ENCODE measurements around the gene SARS1. TPM values are rescaled to one million over a fixed set of nuclear protein-coding genes. Genes with fewer than 3 reads are reported as not detected.

SARS1 gene
- total and polyA plus RNA-seq, 2 of the 13 experiments (the other 11 are each of a cell fraction or from before 2014, with no cell fraction given): 103 to 134 TPM

- TF ChIP-seq ZNF281 (CRISPR knock-in tag; IDR thresholded peaks at IDR 0.05; ENCODE audit: borderline replicate concordance) (peak; percentile 98), ZFP82 (CRISPR knock-in tag; IDR thresholded peaks at IDR 0.05; ENCODE audit: borderline replicate concordance) (no peak), SP2 (CRISPR knock-in tag; IDR thresholded peaks at IDR 0.05) (no peak), ZNF441 (CRISPR knock-in tag; IDR thresholded peaks at IDR 0.05; ENCODE audit: borderline replicate concordance) (no peak), GPBP1L1 (CRISPR knock-in tag; IDR thresholded peaks at IDR 0.05) (no peak), SMARCE1 (IDR thresholded peaks at IDR 0.05; ENCODE audit: borderline replicate concordance) (no peak), KDM2A (CRISPR knock-in tag; IDR thresholded peaks at IDR 0.05; ENCODE audit: borderline replicate concordance, low read depth) (peak; percentile 70; the same call in 1 of the 2 replicates), DMTF1 (CRISPR knock-in tag; IDR thresholded peaks at IDR 0.05) (no peak), GTF2F1 (IDR thresholded peaks at IDR 0.05; ENCODE audit: low read length) (no peak), XRCC5 (optimal IDR thresholded peaks at IDR 0.05; ENCODE audit: low read length) (peak; percentile 64), ZBTB7A (CRISPR knock-in tag; IDR thresholded peaks at IDR 0.05) (peak; percentile 63; the same call in 1 of the 2 replicates), HMGA1 (CRISPR knock-in tag; conservative IDR thresholded peaks at IDR 0.05) (no peak), JUNB (CRISPR knock-in tag; IDR thresholded peaks at IDR 0.05; ENCODE audit: borderline replicate concordance) (no peak), CREB1 (IDR thresholded peaks at IDR 0.05) (no peak), CREB1 (CRISPR knock-in tag; IDR thresholded peaks at IDR 0.05) (no peak), REXO4 (CRISPR knock-in tag; IDR thresholded peaks at IDR 0.05; ENCODE audit: borderline replicate concordance) (no peak), ZNF232 (CRISPR knock-in tag; IDR thresholded peaks at IDR 0.05; ENCODE audit: borderline replicate concordance) (0 out of 2 replicates have a peak, but pooled peaks have one; percentile 39), ZNF276 (CRISPR knock-in tag; IDR thresholded peaks at IDR 0.05; ENCODE audit: low read depth) (no peak), GATAD1 (CRISPR knock-in tag; IDR thresholded peaks at IDR 0.05) (0 out of 2 replicates have a peak, but pooled peaks have one; percentile 52), MAX (IDR thresholded peaks at IDR 0.05) (peak; percentile 82), ZNF749 (CRISPR knock-in tag; IDR thresholded peaks at IDR 0.05; ENCODE audit: borderline replicate concordance) (no peak)
These were observed 61.1 kb downstream of the SARS1 start (continued) for GRCh38 chr1:109274533-109275476.

Data from HepG2 (cell line).